NCI-H2196 treated with DMSO at 0.1 percent for 48 hours (cell line): Measurements from ENCODE around the gene MEI1.

Experiments
- DNase-seq: peaks from one replicate; lab custom pipeline; 2025; ENCODE audit not compliant: unreplicated experiment; lab: John Stamatoyannopoulos, UW

The MEI1 gene

DNA sequence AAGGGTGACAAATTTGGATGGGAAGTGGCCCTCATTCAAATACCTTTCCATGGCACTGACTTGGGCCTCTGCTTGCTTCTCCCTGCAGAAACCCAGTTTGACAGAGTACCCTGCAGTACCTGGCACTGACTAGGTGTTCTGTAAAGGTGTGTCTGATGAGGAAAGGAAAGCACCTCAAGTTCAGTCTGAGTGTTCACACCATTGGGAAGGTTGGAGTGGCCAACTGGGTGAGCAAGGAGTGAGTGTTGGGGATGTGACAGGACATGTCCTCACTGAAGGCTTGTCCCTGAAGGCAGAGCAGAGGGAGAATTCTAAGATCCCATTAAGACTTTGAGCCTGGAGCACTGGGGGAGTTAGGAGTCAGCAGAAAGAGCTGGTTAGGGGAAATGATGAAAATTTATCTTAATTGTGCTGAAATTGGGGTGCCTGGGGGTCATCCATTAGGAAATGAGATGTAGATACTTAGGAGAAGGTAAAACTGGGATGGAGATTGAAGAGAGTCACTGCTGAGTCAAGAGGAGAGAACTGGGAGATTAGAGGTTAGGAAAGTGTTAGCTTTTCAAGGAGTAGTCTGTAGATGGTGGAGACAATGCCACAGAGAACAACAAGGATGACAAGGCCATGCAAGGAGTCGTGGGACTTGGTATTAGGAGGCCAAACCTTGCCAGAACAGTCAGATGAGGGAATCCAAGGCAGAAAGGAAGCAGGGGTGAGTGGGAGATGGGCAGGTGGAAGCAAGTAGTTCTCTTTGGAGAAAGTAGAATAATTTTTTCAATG is 139.7 kb downstream of the MEI1 start:
- no peak for DNase-seq

DNA sequence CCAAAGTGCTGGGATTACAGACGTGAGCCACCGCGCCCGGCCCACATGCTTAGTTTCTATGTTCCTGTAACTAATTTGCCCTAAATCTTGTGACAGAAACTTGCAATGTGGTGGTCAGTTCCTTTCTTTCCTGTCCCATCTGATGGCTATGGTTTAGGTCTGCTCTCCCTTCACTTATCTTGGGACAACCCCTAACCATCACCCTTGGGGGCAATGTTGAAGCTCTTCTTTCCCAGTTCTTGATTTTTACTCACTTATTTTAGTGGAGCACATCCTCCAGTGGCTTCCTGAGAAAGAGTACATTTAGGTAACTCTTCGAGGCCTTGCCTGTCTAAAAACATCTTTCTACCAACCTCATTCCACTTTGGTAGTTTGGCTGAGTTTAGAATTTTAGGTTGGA is 140.9 kb downstream of the MEI1 start:
- DNase-seq, result no peak

DNA sequence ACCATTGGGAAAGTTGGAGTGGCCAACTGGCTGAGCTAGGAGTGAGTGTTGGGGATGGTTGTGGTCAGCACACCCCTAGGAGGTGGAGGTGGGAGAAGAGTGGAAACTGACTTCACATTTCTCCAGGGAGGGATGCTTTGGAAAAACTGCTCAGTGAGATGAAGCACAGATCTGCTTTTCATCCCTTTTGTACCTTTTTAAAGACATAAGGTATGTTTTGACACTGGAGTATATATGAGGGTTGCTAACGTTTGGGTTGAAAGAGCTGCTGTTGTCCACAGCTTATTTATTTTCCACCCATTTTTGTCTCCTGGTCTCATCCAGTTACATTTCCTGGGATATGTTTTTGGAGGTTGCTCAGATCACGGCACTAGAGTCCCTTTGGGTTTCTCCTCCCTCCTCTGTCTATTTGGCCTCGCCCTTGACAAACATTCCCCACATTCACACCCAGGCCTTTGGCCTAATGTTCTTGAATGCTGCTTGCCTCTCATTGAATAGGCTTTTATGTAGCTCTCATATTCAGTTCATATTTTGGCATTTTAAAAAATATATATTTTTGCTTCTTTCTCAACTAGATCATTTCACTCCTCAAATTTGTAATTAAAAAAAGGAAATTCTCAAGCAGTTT is 141.9 kb downstream of the MEI1 start:
- DNase-seq, result no peak

DNA sequence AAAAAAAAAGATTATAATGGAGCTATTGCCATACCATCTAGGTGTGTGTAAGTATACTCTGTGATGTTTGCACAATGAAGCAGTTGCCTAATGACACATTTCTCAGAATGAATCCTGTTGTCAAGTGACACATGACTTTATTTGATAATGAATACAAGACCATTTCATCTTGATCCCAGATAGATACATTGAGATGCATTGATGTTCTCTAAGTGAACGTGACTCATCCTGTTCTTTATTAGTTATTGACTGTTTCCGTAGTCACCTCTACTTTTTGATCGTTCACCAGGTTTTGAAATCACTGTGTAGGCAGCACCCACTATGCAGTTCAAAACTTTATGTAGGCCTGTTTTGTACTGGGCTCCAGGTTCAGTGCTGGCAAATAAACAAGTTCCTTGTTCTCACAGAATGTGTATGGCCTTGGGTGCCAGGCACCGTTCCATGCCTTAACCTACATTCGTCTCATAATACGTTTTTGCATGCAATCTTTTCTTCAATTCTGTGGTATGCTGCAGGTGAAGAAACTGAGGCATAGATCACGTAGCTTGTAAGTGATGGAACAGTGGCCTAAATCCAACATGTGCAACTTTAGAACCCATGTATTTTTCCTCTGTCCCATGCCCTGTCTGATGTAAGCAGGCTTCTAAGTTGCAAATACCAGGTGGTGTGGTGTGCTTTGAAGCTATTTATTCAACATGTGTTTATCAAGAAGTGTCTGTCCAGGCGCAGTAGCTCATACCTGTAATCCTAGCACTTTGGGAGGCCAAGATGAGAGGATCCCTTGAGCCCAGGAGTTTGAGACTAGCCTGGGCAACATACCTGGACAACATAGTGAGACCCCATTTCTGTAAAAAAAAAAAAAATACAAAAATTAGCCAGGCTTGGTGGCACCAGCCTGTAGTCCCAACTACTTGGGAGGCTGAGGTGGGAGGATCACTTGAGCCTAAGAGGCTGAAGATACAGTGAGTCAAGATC is 144.0 kb downstream of the MEI1 start:
- DNase-seq, result no peak

DNA sequence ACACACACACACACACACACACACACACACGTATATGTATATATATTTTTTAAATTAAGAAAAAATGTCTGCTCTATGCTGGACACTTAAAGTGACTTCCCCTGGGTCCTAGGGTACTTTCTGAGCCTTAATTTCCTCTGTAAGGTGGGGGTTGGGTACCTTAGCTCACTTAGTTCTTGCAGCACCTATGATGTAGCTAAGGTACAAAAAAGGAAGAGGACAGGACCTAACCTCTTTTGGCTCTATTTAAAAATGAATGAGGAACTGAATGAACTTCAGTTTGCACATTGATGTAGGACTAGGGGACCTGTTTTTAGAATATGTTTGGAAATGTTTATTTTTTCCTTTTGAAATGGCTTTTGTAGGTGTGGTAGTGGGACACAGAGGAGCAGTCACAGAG is 144.7 kb downstream of the MEI1 start:
- DNase-seq, result no peak

DNA sequence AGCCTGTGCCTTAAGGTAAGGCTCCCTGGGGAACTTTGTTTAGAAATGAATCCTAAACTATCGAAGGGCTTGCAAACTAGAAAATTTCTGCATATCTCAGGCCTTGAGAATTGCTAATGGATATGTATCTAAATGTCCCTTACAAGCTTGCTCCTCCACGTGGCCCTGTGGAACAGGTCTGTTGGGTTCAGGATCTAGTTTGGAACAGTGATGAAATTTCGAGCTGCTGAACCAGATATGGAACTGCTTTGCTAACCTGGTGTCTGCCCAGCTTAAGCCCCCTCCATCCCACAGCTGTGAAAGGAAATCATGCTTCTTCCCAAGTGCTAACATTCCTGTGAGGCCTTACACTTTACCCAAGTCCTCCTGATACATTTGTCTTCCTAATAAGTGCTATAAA is 145.2 kb downstream of the MEI1 start:
- DNase-seq, result no peak

DNA sequence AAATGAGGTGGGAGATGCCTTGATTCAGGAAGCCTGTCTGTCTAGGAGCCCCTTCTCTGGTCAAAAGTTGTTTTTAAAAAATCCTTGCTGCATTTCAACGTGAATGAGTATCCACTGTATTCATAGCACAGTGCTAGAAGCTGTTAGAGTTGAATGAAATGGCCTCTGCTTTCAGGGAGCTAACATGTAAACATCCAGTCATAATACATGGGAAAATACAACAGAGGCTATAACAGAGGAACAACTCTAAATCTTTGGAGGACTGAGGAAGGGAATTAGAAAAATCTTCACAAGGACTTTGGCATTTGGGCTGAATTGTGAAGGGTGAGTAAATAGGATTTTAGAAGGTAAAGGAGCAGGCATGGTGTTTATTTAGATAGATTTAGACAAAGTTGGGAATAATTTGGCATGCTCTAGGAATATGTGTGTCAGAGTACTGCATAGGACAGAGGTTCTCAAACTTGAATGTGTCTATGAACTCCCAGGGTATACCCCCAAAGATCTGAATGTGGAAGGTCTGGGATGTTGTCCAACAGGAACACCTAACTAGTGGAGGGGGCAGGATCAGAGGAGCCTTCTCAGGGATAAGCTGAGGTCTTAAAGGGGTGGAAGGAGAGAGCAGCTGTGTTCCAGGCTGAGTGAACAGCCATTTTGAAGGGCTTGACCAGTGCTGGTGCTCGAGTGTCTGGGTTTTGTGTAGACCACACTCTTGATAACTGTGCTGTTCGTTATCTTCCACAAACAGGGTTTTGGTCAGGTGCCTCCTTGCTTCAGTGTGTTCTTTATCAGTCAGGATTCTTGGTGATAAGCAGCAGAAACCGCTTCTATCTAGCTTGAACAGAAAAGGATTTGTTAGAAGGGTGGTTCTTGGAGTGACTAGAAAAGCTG is 146.3 kb downstream of the MEI1 start:
- DNase-seq, result no peak

DNA sequence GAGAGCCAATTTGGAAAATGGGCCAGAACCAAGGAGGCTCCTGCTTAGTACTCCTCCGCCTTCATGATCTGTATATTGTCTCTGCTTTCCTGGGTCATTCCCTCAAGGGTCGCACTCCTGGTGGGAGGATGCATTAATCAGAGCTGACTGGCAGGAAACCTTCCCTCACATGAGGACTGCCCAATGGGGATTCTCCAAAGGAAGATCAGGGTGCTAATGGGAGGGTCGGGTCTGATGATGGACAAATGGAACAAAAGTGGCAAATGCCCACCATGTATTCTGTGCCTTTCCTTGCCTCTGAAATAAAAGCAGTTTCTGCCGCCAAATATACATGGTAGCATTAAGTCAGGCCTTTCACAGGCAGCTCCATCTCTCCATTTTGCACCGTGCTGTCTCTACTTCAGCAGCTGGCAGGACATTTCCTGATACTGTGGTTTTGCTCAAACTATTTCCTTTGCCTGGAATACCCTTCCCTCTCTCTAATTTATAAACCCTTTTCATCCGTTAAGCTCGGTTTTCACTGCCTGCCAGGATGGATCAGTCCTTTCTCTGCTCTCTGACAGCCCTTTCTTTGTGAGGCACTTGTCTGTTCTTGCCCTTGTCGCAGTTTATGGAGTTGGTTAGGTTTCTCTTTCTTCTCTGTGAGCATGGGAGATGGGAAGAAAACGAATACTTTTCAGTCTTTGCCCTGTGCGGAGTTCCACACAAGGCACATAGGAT is 147.1 kb downstream of the MEI1 start:
- DNase-seq, result no peak

DNA sequence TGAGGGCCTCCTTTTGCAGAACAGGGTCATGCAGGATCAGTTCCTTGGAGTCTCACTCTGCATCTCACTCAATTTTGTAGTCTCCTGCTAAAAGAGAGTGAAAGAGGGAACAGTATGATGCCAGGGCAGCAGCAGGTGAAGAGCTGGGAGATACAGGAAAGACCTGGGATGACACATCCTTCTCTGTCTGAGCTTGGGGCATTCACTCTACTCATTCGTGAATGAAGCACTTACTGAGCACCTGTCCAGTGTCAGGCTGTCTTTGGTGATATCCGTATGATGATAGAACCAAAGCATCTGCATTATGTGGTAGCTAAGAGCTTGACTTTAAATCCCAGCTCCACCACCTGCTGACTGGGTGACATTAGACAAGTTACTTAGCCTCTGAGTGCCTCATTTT is 148.0 kb downstream of the MEI1 start:
- DNase-seq, result no peak

DNA sequence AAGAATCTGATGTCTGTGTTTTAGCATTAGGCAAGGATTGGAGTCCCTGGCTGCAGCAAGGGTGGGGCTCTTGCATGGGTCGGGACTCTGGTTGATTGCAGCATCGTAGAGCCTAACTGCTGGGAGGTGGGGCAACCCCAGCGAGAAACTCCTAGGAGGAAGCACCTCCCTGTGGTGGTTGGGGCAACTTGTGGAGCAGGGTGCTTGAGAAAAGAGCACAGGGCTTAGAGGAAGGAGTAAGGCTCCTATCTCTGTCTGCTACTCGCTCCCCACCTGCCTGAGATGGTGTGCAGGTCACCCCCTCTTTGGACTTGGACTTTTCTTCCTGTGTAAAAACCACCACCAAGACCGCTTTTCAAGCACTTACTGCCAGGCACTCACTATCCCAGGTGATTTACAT is 149.2 kb downstream of the MEI1 start:
- no peak for DNase-seq
